IPS-18c (cell line): ENCODE measurements around the gene AMIGO1.
A peak's percentile ranks its signal among the peaks of the same experiment; 100 is the strongest.
"Not testable (repeated sequence)": the region's sequence is repeated elsewhere in the genome, so short reads cannot be mapped to it uniquely, and the experiment has no call there.

Source experiments
- H3K4me3 ChIP-seq: 2 replicates; pipeline ENCODE4 v1.7.0; 2013; ENCODE audit warnings: low read depth, mild to moderate bottlenecking, low read length, moderate library complexity; ENCODE audit not compliant: insufficient read depth
- H3K9me3 ChIP-seq: one replicate; pipeline ENCODE4 v1.6.1; 2013; ENCODE audit warnings: mild to moderate bottlenecking, low read length, moderate library complexity; ENCODE audit not compliant: control insufficient read depth, insufficient read depth

AMIGO1 gene

DNA sequence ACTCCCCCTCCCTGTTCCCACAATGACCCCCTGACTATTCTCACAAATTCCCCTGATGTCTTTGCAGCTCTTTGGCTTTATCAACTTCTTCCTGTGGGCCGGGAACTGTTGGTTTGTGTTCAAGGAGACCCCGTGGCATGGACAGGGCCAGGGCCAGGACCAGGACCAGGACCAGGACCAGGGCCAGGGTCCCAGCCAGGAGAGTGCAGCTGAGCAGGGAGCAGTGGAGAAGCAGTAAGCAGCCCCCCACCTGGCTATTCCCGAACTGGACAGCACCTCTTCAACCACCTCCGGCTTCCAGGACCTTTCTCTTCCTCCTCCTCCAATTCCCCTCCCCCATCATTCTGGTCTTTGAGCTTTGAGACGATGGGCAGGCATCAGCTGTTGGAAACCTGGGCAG lies 30.2 kb downstream of the AMIGO1 start:
- Histone ChIP-seq H3K4me3 (no peak overlapping the region), H3K9me3 (peaks cover 2% of the 10 kb centered on the region)

DNA sequence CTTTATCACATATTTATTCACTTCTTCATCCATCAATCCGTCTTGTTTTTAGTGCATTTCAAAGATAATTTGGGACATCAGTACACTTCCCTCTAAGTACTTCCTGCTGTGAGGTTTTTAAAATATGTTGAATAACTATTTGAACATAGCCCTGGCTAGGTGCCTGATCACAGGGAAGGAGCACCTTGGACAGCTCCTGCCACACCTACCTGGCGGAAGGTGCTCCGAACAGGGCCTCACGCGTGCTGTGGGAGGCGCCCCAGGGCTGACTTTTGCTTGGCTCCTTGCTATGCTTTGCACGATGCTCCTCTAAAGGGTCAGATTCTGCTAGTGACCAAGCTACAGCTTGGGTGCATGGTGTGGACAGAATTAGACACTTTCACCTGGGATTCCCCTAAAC lies 30.7 kb downstream of the AMIGO1 start:
- Histone ChIP-seq H3K4me3 (no peak overlapping the region), H3K9me3 (peaks cover 2% of the 10 kb centered on the region)

DNA sequence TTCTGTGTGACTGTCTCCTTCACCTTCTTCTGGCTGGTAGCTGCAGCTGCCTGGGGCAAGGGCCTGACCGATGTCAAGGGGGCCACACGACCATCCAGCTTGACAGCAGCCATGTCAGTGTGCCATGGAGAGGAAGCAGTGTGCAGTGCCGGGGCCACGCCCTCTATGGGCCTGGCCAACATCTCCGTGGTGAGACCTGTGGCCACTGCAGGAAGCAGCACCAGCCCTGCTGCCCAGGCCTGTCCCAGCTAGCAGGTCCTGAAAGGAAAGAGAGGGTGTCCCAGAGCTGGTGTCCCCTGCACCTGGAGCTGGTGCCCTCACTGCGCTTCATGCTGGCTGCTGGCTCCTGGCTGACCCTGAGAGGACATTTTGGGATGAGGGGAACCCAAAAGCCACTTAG lies 31.7 kb downstream of the AMIGO1 start:
- Histone ChIP-seq H3K9me3 (no peaks in the 10 kb centered on the region), H3K4me3 (no peak overlapping the region)

DNA sequence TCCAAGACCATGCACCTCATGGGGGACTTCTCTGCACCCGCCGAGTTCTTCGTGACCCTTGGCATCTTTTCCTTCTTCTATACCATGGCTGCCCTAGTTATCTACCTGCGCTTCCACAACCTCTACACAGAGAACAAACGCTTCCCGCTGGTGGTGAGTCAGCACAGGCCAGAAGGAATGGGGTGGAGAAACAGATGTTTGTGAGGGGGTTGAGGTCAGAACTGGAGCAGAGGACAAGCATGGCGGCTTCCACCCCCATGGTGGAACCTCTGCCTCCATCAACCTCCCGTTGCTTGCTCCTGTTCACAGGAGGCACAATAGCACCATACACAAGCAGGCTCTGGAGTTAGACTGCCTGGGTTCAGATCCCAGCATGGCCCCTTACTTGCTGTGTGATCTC lies 32.7 kb downstream of the AMIGO1 start:
- Histone ChIP-seq H3K4me3 (no peak overlapping the region), H3K9me3 (no peaks in the 10 kb centered on the region)

DNA sequence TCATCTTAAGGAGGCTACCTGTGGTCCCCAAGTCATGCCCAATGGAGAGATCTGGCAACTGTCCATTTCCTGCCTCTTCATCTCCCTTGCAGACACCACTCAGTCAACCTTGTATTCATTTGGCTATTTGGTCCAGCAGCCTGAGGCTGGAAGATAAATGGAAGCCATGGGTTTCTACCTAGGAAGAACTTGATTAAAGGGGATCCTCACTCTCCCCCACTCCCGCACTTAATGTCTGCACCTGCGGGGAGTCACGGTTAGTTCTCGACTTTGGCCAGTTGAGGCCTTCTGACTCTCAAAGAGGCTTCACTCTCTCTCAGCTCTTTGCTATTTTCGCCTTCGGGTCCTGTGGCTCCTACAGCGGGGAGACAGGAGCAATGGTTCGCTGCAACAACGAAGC lies 34.3 kb downstream of the AMIGO1 start:
- Histone ChIP-seq H3K4me3 (no peak overlapping the region), H3K9me3 (no peaks in the 10 kb centered on the region)

DNA sequence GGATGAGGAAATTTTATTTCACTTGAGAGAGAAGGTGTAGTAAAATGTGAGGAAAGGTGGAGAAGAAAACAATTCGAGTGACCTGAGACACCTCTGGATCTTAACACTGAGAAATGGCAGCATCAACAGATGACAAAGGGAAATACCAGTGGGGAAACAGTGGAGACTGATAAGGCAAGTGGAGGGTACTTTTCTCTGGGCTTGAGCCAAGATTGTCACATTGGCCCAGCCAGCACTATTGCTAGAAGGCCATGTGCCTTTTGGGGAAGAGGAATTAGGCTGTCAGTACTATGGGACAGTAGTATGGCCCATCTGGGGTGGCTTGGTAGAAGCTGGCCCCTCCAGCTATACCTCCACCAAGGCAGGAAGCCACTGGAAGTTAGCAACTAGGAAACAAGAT lies 34.8 kb downstream of the AMIGO1 start:
- Histone ChIP-seq H3K4me3 (no peak overlapping the region), H3K9me3 (no peaks in the 10 kb centered on the region)

DNA sequence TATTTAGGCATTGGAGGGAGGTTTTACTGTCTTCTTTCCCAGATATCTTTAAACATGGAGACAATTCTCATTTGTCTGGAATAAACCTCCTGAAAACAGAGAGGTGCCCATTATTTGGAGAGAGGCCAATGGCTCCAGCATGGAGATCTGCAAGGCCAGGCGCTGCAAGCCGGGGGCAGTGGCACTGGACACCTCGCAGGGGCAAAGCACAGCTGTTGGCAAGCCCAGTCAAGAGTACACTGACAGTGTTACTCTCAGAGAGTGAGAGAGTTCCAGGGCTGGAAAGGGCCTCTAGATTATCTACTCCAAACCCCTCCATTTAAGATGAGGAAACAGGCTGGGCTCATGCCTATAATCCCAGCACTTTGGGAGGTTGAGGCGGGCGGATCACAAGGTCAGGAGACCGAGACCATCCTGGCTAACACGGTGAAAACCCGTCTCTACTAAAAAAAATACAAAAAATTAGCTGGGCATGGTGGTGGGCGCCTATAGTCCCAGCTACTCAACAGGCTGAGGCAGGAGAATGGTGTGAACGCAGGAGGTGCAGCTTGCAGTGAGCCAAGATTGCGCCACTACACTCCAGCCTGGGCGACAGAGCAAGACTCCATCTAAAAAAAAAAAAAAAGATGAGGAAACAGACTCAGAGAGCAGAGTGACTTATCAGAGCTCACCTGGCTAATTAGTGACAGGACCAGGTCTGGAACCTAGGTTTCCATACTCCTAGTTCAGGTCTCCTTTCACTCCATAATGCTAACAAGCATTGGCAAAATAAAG lies 36.1 kb downstream of the AMIGO1 start:
- not testable (repeated sequence) for H3K9me3 ChIP-seq, H3K4me3 ChIP-seq

DNA sequence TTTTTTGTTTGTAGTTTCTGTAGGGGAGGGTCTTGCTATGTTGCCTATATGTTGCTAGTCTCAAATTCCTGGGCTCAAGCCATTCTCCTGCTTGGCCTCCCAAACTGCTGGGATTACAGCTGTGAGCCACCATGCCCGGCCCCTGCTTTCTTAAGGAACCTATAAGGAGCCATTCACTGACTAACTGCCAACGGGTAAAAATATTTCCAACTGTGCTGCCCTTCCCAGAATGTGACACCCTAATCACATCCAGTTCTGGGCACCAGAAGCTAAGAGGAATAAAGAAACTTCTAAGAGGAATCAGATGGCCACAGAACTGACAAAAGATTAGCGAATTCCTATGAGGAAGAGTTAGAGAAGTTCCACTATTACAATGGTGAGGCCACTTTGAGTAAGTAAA lies 36.7 kb downstream of the AMIGO1 start:
- no peak overlapping the region for H3K4me3 ChIP-seq
- no peaks in the 10 kb centered on the region for H3K9me3 ChIP-seq

DNA sequence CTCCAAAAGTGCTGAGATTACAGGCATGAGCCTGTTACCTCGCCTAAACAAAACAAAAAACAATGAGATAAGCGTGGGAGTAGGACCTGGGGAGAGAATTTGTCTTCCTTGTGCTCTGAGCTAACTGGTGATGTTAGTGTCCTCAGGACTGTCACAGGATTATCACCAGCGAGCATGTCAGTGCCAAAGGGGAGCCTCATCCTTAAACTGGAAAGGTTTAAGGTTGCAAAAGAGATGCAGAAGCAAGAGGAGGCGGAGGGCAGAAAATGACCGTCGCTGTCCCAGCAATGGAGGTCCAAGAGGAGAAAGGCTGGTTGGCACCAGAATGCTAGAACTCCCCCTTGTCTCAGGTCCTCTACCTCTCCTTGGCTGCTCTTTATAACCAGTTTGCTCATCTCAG lies 39.3 kb downstream of the AMIGO1 start:
- Histone ChIP-seq H3K9me3 (peaks cover 2% of the 10 kb centered on the region), H3K4me3 (no peak overlapping the region)

DNA sequence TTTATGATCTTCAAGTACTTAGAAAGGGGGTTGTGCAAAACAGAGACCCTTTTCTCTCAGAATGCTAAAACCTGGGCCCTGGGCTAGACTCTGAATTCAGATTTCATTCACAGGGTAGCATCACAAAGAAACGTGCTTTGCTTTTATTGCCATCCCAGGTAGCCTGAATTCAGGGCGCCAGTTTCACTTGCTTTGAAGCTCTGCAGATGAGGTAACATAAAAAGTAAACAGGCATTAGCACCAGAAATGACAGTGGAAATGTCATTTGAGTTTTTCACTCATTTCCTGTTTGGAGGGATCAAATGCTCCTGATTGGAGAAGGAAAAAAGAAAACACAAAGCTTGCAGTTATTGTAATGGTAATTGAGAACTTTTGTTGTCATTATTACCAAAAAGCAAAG lies 40.6 kb downstream of the AMIGO1 start:
- H3K9me3 ChIP-seq = peaks cover 2% of the 10 kb centered on the region
- H3K4me3 ChIP-seq = no peak overlapping the region

DNA sequence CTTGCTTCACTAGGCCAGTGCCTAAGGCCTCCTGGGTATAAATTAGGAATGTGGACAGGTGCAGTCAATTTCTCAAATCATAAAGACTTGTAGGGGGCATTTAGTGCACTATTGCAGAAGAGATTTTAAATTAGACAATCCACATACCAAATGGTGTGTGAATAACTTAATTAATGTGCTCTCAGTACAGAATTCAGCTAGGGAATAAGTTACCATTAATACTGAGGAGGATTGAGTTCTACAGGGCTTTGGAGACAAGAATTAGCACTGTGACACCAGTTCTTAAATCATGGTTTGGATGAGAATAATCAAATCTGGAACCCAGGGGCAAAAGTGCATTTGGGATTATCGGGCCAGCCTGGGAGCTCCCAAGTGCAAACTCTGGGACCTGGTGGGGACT lies 41.5 kb downstream of the AMIGO1 start:
- Histone ChIP-seq H3K9me3 (peaks cover 2% of the 10 kb centered on the region), H3K4me3 (no peak overlapping the region)

DNA sequence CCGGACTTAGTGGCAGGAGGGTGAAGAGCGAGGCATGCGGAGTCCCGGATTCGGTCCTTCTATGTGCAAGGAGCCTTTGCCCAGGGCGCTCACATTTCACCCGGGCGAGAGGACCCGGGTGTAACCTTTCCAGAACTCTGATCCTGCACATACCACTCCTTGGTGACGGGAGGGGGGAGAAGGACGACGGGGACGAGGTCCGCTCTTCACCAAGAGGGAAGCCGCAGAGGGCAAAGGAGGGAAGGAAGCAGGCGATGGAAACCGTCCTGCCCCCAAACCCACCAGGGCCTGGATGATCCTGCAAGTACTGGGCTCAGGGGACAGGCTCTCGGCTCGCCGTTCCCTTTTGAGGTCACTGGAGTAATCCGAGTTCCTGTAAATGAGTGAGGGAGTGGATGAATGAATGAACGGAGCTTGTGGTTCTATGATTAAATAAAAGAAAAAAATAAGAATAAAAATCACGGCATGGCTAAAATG lies 42.2 kb downstream of the AMIGO1 start:
- peak overlapping the region; percentile 49 for H3K4me3 ChIP-seq
- peaks cover 2% of the 10 kb centered on the region for H3K9me3 ChIP-seq

DNA sequence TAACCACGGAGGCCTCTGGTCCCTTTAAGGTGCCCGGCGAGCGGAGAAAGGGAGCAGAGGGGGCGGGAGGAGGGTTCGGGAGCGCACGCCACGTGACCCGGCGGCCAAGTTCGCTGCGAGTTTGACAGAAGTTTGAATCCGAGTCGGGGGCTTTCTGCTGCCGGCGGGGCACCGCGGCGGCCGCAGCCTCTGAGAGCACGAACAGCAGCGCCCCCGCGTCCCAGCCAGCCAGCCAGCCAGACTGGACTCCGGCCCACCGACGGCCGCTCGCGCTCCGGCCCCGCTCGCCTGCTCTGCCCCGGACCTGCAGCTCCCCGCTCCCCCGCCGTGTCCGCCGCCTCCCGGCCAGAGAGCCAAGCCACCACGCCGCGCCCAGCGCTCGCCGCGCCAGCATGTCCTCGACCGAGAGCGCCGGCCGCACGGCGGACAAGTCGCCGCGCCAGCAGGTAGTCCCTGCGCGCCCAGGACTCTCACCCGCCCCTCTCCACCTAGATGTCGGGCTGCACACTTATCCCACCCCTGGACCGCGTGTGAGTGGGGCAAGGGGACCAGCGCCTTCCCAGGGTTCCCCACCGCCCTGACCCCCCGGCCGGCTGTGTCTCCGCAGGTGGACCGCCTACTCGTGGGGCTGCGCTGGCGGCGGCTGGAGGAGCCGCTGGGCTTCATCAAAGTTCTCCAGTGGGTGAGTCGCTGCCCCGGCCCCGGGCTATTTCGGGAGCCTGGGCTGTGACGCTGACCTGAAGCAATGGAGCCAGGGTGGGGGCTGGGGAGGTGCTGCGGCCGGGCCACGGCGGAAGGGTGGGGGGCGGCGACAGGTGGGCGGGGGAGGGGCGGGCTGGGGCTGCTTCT lies 42.9 kb downstream of the AMIGO1 start, which contains the start of gene SYPL2:
Gene SYPL2, plus strand, starts transcription at position 95 of the 849 bp plus-strand sequence. Its CDS starts 298 bp downstream, at position 393.
- Histone ChIP-seq H3K4me3 (peak within 1 kb of the TSS; percentile 79), H3K9me3 (peaks cover 2% of the 10 kb centered on the region)

DNA sequence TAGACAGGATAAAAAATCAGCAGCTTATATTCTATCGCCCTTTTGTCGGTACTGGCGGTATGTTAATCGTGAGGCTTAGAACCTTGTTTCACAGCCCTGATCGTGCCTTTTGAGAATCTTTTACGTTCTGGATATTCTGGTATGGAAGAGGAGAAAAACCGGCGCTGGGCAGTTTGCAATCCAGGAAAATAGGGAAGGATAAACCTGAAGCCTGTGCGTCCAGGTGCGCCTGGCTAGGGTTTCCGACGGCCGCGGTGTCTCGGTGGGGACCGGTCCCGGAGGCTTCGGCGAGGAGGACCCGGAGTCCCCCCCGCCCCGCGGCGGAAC lies 43.4 kb downstream of the AMIGO1 start:
- Histone ChIP-seq H3K4me3 (peak overlapping the region; percentile 79), H3K9me3 (peaks cover 2% of the 10 kb centered on the region)

DNA sequence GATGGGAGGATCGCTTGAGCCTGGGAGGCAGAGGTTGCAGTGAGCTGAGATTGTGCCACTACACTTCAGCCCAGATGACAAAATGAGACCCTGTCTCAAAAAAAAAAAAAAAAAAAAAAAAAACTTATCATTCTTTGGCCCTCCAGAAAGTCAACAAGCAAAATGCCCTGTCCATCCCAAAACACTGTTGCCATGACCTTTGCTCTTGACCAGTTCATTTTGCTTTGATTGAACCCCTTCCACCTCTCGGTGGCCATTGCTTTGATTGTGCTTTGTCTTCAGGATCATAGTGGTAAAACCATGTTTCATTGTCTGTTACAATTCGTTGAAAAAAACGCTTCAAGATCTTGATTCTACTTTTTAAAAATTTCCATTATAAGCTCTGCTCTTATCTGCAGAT lies 51.7 kb downstream of the AMIGO1 start:
- Histone ChIP-seq H3K9me3 (peaks cover 2% of the 10 kb centered on the region), H3K4me3 (no peak overlapping the region)

DNA sequence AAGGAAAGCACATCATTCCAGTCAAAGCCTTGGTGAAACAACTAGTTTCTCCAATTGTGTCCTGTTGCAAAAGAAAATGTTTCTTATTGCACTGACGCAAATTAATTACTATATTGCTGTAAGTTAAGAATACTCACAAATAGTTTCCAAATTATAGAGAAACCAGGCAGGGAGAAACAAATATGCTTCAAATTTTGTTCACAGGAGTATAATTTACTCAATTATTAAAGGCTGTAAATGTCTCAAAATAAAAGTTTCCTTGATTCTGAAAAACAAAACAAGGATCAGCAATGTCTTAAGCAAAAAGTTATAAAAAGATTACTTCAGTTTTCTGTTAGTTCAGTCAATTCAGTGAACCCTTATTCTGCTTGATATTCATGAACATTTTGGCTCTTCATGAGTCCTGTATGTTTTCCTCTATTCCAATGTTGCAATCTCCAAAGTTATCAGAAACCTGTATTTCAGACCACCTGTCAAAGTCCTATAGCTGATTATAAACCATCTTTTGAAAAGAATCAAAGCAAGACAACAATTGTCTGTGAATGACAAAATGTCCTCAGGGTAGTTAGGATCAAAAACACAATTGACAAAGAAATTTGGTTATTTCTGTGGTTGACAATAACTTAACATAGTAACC lies 54.9 kb downstream of the AMIGO1 start:
- Histone ChIP-seq H3K9me3 (peaks cover 2% of the 10 kb centered on the region), H3K4me3 (no peak overlapping the region)
